ENCODE results near the gene EGR4. TPM values are rescaled to one million over a fixed set of nuclear protein-coding genes. Genes with fewer than 3 reads are reported as not detected.

Gene EGR4
- total RNA-seq: not detected in 2 replicates

GRCh38 chr2:73293534-73294171 lies at the start of gene EGR4:
Gene EGR4 (minus strand): TSS chr2:73293548. CDS start chr2:73293317, 231 bp downstream.

DNA sequence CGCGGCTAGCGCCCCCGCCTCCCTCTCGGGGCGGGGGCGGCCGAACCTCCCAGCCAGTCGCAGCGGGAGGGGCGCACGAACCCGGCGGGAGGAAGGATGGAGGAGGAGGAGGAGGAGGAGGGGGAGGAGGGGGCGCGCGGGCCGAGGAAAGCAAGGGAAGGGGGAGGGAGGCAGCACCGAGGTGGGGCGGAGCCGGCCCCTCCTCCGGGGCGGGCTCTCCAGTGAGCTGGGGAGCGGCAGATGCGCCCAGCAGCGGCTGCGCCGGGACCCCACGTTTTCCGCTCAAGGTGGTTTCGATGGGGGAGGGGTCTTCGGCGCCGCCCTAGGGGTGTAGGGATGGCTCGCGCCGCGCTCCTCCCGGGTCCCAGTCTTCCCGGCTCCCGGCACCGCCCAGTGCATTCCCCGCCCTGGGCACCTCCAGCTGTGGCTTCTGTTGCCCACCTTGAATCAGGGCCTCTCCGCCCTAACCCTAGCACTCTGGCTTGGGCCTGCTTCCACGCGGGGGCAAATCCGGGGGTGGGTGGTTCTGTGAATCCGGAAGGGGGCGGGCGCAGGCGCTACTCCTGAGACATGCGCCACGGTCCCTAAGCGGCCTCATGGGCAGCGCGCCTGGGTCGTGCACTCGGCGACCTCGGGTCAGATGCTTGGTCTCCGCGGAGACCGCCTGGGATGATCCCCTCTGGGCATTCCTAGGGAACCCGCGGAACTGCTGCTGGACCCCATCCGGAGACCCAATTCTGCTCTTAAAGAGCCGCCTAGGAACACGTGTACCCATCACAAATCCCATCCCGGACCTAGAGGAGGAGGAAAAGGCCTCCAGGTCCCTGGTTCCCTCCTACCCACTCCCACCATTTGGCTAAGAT lies 8.8 kb downstream of the EGR4 start, which contains the start of gene FBXO41:
Gene FBXO41, minus strand, starts transcription at position 183 of the 863 bp plus-strand sequence. CDS start 14,848 bp downstream, outside the sequence.

Other genes with a start within 250 kb of the EGR4 start
- gene SFXN5, start 221.8 kb downstream of the EGR4 start, total RNA-seq: 6.9 and 8.5 TPM in 2 replicates
- 22.7 and 23.9 TPM in 2 replicates for gene RAB11FIP5, start 180.6 kb downstream of the EGR4 start, total RNA-seq
- not detected in 2 replicates for gene NOTO, start 91.0 kb downstream of the EGR4 start, total RNA-seq
- 24.0 and 32.1 TPM in 2 replicates for gene SMYD5, start 79.3 kb downstream of the EGR4 start, total RNA-seq
- 34.5 and 46.2 TPM in 2 replicates for gene PRADC1, start 60.3 kb downstream of the EGR4 start, total RNA-seq
- 421 and 493 TPM in 2 replicates for gene CCT7, start 59.2 kb downstream of the EGR4 start, total RNA-seq
- gene FBXO41, start 9.1 kb downstream of the EGR4 start, total RNA-seq: 1.6 and 1.7 TPM in 2 replicates
- 10.8 and 12.9 TPM in 2 replicates for gene ALMS1, start 92.3 kb upstream of the EGR4 start, total RNA-seq